Measurements from ENCODE around the gene CGN.

DNA sequence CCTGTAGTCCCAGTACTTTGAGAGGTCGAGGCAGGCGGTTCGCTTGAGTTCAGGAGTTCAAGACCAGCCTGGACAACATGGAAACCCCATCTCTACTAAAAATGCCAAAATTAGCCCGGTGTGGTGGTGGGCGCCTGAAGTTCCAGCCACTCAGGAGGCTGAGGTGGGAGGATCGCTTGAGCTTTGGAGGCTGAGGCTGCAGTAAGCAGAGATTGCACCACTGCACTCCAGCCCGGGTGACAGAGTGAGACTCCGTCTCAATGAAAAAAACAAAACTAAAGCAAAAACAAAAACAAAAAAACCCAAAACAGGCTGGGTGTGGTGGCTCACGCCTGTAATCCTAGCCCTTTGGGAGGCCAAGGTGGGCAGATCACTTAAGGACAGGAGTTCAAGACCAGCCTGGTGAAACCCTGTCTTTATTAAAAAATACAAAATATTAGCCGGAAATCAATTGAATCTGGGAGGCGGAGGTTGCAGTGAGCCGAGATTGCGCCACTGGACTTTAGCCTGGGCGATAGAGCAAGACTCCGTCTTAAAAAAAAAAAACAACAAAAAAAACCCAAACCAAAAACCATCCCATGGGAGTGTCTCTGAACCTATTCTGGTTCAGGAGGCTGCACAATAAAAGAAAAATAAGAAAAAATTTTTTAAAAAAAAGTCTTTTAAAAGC is 1.7 kb upstream of the CGN start:
- TF ChIP-seq PBX3 (CRISPR knock-in tag; IDR thresholded peaks at IDR 0.05), result no peak
- TF ChIP-seq CTCF (tag by site-specific recombination; IDR thresholded peaks at IDR 0.05), result no peak
- TF ChIP-seq REST (tag by site-specific recombination; IDR thresholded peaks at IDR 0.05), result no peak
- no peak for TF ChIP-seq TSHZ1 (tag by site-specific recombination; IDR thresholded peaks at IDR 0.05; ENCODE audit: borderline replicate concordance)
- TF ChIP-seq, protein P1, sequence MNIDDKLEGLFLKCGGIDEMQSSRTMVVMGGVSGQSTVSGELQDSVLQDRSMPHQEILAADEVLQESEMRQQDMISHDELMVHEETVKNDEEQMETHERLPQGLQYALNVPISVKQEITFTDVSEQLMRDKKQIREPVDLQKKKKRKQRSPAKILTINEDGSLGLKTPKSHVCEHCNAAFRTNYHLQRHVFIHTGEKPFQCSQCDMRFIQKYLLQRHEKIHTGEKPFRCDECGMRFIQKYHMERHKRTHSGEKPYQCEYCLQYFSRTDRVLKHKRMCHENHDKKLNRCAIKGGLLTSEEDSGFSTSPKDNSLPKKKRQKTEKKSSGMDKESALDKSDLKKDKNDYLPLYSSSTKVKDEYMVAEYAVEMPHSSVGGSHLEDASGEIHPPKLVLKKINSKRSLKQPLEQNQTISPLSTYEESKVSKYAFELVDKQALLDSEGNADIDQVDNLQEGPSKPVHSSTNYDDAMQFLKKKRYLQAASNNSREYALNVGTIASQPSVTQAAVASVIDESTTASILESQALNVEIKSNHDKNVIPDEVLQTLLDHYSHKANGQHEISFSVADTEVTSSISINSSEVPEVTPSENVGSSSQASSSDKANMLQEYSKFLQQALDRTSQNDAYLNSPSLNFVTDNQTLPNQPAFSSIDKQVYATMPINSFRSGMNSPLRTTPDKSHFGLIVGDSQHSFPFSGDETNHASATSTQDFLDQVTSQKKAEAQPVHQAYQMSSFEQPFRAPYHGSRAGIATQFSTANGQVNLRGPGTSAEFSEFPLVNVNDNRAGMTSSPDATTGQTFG (tag by site-specific recombination; IDR thresholded peaks at IDR 0.05; ENCODE audit: borderline replicate concordance), result no peak
- TF ChIP-seq ZNF692 (tag by site-specific recombination; IDR thresholded peaks at IDR 0.05), result no peak
- no peak for TF ChIP-seq ZNF350 (tag by site-specific recombination; IDR thresholded peaks at IDR 0.05)
- TF ChIP-seq, protein P2, sequence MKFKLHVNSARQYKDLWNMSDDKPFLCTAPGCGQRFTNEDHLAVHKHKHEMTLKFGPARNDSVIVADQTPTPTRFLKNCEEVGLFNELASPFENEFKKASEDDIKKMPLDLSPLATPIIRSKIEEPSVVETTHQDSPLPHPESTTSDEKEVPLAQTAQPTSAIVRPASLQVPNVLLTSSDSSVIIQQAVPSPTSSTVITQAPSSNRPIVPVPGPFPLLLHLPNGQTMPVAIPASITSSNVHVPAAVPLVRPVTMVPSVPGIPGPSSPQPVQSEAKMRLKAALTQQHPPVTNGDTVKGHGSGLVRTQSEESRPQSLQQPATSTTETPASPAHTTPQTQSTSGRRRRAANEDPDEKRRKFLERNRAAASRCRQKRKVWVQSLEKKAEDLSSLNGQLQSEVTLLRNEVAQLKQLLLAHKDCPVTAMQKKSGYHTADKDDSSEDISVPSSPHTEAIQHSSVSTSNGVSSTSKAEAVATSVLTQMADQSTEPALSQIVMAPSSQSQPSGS (tag by site-specific recombination; IDR thresholded peaks at IDR 0.05; ENCODE audit: low read depth), result no peak
- TF ChIP-seq ZNF510 (tag by site-specific recombination; IDR thresholded peaks at IDR 0.05; ENCODE audit: insufficient replicate concordance), result no peak
- TF ChIP-seq, protein P3, sequence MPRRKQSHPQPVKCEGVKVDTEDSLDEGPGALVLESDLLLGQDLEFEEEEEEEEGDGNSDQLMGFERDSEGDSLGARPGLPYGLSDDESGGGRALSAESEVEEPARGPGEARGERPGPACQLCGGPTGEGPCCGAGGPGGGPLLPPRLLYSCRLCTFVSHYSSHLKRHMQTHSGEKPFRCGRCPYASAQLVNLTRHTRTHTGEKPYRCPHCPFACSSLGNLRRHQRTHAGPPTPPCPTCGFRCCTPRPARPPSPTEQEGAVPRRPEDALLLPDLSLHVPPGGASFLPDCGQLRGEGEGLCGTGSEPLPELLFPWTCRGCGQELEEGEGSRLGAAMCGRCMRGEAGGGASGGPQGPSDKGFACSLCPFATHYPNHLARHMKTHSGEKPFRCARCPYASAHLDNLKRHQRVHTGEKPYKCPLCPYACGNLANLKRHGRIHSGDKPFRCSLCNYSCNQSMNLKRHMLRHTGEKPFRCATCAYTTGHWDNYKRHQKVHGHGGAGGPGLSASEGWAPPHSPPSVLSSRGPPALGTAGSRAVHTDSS (tag by site-specific recombination; IDR thresholded peaks at IDR 0.05), result no peak
- TF ChIP-seq ZFHX2 (tag by site-specific recombination; conservative IDR thresholded peaks at IDR 0.05), result no peak

Measured in HEK293 (cell line).